WI38 (cell line): ENCODE measurements around the gene C2CD4C.
"Not testable (repeated sequence)": the region's sequence is repeated elsewhere in the genome, so short reads cannot be mapped to it uniquely, and the experiment has no call there.

Experiments used
- H3K4me3 ChIP-seq: 2 replicates; pipeline ENCODE4 v1.5.1; 2011; ENCODE audit warnings: low read depth, mild to moderate bottlenecking, control low read depth, low read length
- CTCF ChIP-seq: IDR thresholded peaks from 2 replicates; pipeline ENCODE4 v1.5.1; 2012; ENCODE audit warnings: low read depth, mild to moderate bottlenecking, control low read depth, low read length

C2CD4C gene

GRCh38 chr19:384799-385169 is 24.2 kb downstream of the C2CD4C start:
- H3K4me3 ChIP-seq: no peak overlapping the region

GRCh38 chr19:383922-384798 is 24.8 kb downstream of the C2CD4C start:
- H3K4me3 ChIP-seq: no peak overlapping the region
- no peak for TF ChIP-seq CTCF

More at GRCh38 chr19:384799-385169, 24.2 kb downstream of the C2CD4C start:
- no peak for TF ChIP-seq CTCF

- no peak for TF ChIP-seq CTCF
- H3K4me3 ChIP-seq: no peak overlapping the region
Measured at GRCh38 chr19:383040-383439, 25.9 kb downstream of the C2CD4C start.

GRCh38 chr19:382578-382977 is 26.4 kb downstream of the C2CD4C start:
- not testable (repeated sequence) for H3K4me3 ChIP-seq

GRCh38 chr19:381901-382300 is 27.0 kb downstream of the C2CD4C start:
- H3K4me3 ChIP-seq: not testable (repeated sequence)

- not testable (repeated sequence) for H3K4me3 ChIP-seq
Measured at GRCh38 chr19:380618-381219, 28.2 kb downstream of the C2CD4C start.

- TF ChIP-seq CTCF: no peak
- no peak overlapping the region for H3K4me3 ChIP-seq
Measured at GRCh38 chr19:379796-380195, 29.2 kb downstream of the C2CD4C start.

GRCh38 chr19:378706-379105 is 30.2 kb downstream of the C2CD4C start:
- no peak for TF ChIP-seq CTCF

More at GRCh38 chr19:378706-379105, 30.2 kb downstream of the C2CD4C start:
- no peak overlapping the region for H3K4me3 ChIP-seq
